Measurements from ENCODE around the gene VPS26A. TPM values are rescaled to one million over a fixed set of nuclear protein-coding genes. Genes with fewer than 3 reads are reported as not detected.
A peak's percentile ranks its signal among the peaks of the same experiment; 100 is the strongest.
"Not testable (repeated sequence)": the region's sequence is repeated elsewhere in the genome, so short reads cannot be mapped to it uniquely, and the experiment has no call there.

VPS26A gene
- total RNA-seq, 2 donors from 2014 or later: 38.8 to 54.8 TPM

DNA sequence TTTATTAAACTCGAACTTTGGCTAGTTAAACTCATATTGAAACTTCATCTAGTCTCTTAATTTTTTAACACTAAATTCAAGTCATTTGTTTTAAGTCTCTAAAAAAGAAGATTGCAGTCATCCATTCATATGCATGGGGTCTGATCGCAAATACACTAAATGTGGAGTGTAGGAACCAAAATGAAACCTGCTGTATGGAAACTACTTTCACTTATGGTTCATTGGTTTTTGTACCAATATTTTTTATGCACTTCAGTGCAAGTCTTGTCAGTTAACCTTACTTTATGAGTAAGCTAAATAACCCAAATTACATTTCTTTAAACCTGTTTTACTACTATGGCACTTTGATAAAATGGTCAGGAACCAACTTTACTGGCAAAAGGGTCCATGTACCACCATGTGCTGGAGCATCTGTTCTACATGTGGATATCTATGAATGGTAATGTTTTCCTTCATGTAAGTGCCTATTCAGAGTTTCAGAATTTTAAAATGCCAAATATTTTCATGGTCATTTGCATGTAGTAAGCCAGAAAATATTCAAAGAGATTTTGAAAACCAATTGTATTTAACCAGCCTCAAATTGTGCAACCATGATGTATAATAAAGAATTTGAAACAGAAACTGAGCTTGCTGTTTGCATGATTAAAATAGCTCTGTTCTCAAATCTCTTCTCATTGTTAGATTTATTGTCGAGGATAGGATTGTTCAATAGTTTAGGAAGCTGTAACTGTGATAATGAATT, 48.4 kb downstream of the VPS26A start:
- ATAC-seq (peak in 1 of 2 donors; percentile 64), DNase-seq (ENCODE audit: low spot score) (no peak)
- H3K27ac Mint-ChIP-seq: peak overlapping the region; percentile 61 to 67
- H3K4me1 Mint-ChIP-seq (ENCODE audit: low read depth in 2 of 2): peaks cover 0 to 7% of the 10 kb centered on the region in 2 donors
- H3K9me3 Mint-ChIP-seq: no peaks in the 10 kb centered on the region
- no peaks in the 10 kb centered on the region for H3K27me3 Mint-ChIP-seq
- peaks cover 15% of the 10 kb centered on the region for H3K36me3 Mint-ChIP-seq
- no peak overlapping the region for H3K4me3 Mint-ChIP-seq

DNA sequence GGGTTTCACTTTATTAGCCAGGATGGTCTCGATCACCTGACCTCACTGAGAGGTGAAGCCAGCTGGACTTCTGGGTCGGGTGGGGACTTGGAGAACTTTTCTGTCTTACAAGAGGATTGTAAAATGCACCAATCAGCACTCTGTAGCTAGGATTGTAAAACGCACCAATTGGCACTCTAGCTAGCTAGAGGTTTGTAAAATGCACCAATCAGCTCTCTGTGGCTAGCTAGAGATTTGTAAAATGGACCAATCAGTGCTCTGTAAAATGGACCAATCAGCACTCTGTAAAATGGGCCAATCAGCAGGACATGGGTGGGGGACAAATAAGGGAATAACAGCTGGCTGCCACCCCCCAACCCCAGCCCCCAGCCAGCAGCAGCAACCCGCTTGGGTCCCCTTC, 51.3 kb downstream of the VPS26A start:
- not testable (repeated sequence) for H3K27ac Mint-ChIP-seq; DNase-seq (ENCODE audit: low spot score); ATAC-seq; H3K9me3 Mint-ChIP-seq; H3K4me3 Mint-ChIP-seq; H3K27me3 Mint-ChIP-seq
- peaks cover 8 to 21% of the 10 kb centered on the region in 2 donors for H3K4me1 Mint-ChIP-seq (ENCODE audit: low read depth in 2 of 2)
- peaks cover 12% of the 10 kb centered on the region for H3K36me3 Mint-ChIP-seq

DNA sequence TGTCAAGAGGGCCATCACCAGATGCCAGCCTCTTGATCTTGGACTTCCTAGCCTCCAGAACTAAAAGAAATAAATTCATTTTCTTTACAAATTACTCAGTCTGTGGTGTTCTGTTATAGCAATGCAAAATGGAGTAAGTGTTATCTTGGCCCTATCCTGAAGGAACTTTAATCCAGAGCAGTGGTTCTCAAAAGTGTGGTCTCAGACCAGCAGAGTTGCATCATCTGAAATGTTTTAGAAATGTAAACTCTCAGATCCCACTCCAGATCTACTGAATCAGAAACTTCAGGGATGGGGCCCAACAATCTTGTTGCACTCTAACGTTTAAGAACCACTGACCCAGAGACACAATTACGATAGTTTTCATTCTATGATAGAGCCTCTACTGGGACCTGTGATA, 52.8 kb downstream of the VPS26A start:
- Mint-ChIP-seq H3K36me3 (peaks cover 6% of the 10 kb centered on the region), H3K9me3 (no peaks in the 10 kb centered on the region), H3K27me3 (no peaks in the 10 kb centered on the region), H3K4me3 (no peak overlapping the region), H3K27ac (no peak overlapping the region), H3K4me1 (ENCODE audit: low read depth in 2 of 2) (peaks cover 18 to 34% of the 10 kb centered on the region in 2 donors)
- no peak for ATAC-seq
- no peak for DNase-seq (ENCODE audit: low spot score)

DNA sequence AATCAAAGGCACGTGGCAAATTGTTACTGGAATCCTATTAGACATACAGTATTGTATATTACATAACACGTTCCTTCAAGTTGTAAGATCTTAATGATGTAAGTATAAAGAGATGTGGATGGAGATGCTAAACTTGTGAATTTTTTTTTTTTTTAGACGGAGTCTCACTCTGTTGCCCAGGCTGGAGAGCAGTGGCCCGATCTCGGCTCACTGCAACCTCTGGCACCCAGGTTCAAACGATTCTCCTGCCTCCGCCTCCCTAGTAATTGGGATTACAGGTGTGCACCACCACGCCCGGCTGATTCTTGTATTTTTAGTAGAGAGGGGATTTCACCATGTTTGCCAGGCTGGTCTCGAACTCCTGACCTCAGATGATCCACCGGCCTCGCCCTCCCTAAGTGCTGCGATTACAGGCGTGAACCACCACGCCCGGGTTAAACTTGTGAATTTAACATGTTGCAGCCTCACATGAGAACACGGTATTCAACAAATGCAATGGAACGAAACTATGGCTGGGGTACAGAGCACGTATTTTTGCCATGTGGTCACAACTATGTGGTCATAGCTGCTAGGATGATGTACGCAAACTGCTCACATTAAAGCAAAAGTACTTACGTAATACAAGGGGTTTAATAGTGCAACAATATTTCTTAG, 55.2 kb downstream of the VPS26A start:
- H3K4me3 Mint-ChIP-seq: peak overlapping the region; percentile 97
- peaks cover 30 to 41% of the 10 kb centered on the region in 2 donors for H3K4me1 Mint-ChIP-seq (ENCODE audit: low read depth in 2 of 2)
- peaks cover 6% of the 10 kb centered on the region for H3K36me3 Mint-ChIP-seq
- DNase-seq (ENCODE audit: low spot score) (no peak), ATAC-seq (peak; percentile 57 to 71)
- peak overlapping the region; percentile 97 to 100 for H3K27ac Mint-ChIP-seq
- H3K9me3 Mint-ChIP-seq: no peaks in the 10 kb centered on the region
- no peaks in the 10 kb centered on the region for H3K27me3 Mint-ChIP-seq

DNA sequence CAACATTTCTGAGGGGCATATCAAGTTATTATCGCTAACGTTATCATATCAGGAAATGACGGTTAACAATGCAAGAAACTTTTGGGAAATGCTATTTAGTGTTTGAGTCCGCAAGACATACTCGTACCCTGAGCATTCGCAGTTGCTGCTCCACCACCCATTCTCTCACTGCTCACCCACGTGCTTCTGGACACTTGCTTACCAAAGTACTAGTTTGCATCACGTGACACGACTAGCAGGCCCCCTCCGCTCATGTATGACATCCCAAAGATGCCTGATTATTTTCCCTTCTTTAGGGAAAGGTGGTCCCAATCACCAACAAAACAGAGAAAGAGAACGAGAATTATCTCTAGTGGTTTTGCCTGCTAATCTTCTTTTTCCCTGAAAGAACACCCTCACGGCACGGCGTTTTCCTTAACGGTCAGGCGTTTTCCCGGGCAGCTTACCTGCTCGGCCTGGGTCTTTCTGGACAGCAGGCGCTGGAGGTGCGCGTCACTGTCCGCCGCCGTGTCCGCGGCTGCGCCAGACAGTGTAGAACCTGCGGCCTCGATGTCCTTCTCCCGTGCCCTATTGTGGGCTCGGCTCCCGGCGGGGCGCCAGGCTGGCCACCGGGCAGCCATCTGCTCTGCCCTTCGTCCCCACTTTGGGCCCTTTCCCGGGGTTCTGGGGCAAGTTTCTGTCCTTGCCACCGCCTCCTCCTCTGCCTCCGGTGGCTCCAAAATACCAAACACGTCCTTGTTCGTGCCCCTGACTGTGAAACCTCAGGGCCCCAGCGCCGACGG, 56.0 kb downstream of the VPS26A start, which contains the start of gene SUPV3L1:
SUPV3L1 (plus strand) TSS at position 492 of the 782 bp plus-strand sequence; CDS start at position 550, 58 bp downstream.
- peaks cover 6% of the 10 kb centered on the region for H3K36me3 Mint-ChIP-seq
- ATAC-seq (peak; percentile 91 to 94), DNase-seq (ENCODE audit: low spot score) (peak; percentile 92)
- H3K4me3 Mint-ChIP-seq: peak within 1 kb of the TSS; percentile 97
- peaks cover 35 to 49% of the 10 kb centered on the region in 2 donors for H3K4me1 Mint-ChIP-seq (ENCODE audit: low read depth in 2 of 2)
- H3K27me3 Mint-ChIP-seq: no peaks in the 10 kb centered on the region
- no peaks in the 10 kb centered on the region for H3K9me3 Mint-ChIP-seq
- peak within 1 kb of the TSS; percentile 97 to 100 for H3K27ac Mint-ChIP-seq

DNA sequence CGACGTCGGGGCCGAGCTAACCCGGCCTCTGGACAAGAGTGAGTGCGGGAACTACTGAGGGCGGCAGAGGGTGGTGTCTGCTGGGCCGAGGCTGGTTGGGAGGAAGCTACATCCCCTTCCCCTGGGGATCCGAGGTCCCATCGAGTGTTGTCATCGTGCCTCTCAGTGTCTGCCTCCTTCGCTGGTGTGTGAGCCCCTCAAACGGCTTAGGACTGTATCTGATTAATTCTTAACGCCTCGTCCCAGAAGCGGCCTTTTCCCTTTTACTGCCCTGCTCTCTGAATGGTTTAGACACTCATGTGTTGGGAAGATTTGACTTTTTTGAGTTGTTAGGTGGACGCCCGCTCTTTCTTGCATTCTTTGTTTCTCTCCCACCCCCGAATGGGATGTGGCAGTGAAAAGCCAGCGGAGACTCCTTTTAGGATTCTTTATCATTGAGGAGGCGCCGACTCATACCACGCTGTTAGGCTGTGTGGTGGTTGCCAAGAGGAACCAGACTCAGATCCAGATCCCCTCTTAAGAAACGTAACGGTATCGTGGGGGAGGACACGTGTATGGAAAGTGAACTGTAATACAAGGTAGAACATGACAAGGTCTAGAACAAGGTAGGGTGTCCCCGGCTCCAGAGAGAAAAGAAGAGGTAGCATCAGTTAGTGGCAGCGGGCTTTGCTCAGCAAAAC, 56.7 kb downstream of the VPS26A start:
- Mint-ChIP-seq H3K4me1 (ENCODE audit: low read depth in 2 of 2) (peaks cover 38 to 56% of the 10 kb centered on the region in 2 donors), H3K27me3 (no peaks in the 10 kb centered on the region), H3K36me3 (peaks cover 6% of the 10 kb centered on the region), H3K27ac (peak overlapping the region; percentile 97 to 100), H3K9me3 (no peaks in the 10 kb centered on the region), H3K4me3 (peak overlapping the region; percentile 97)
- ATAC-seq: peak in 1 of 2 donors; percentile 37
- peak; percentile 64 for DNase-seq (ENCODE audit: low spot score)

DNA sequence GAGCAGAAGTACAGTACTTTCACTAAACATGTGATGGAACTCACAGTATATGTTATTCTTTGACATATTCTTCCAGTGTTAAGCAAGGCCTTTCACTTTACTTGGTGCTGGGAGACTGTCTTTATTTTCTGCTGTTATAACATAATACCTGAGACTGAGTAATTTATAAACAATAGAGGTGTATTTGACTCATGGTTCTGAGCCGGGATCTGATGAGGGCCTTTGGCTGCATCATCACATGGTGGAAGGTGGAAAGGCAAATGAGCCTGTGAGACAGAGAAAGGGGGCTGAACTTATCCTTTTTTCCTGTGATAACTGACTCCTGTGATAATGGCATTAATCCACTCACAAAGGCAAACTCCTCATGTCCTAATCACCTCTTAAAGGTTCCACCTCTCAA, 57.5 kb downstream of the VPS26A start:
- no peaks in the 10 kb centered on the region for H3K27me3 Mint-ChIP-seq
- peak overlapping the region; percentile 97 for H3K4me3 Mint-ChIP-seq
- H3K4me1 Mint-ChIP-seq (ENCODE audit: low read depth in 2 of 2): peaks cover 38 to 57% of the 10 kb centered on the region in 2 donors
- peaks cover 8% of the 10 kb centered on the region for H3K36me3 Mint-ChIP-seq
- H3K9me3 Mint-ChIP-seq: no peaks in the 10 kb centered on the region
- H3K27ac Mint-ChIP-seq: peak overlapping the region; percentile 97 to 100
- ATAC-seq: no peak
- no peak for DNase-seq (ENCODE audit: low spot score)

DNA sequence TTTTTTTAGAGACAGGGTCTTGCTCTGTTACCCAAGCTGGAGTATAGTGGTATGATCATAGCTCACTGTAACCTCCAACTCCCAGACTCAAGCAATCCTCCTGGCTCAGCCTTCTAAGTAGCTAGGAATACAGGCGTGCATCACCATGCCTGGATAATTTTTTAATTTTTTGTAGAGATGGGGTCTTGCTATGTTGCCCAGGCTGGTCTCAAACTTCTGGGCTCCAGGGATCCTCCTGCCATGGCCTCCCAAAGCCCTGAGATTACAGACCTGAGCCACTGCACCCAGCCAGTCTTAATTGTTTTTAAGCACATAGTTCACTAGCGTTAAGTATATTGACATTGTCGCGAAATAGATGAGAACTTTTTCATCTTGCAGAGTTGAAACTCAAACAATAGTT, 58.0 kb downstream of the VPS26A start:
- H3K9me3 Mint-ChIP-seq: no peaks in the 10 kb centered on the region
- no peaks in the 10 kb centered on the region for H3K27me3 Mint-ChIP-seq
- no peak for ATAC-seq
- H3K36me3 Mint-ChIP-seq: peaks cover 13% of the 10 kb centered on the region
- H3K27ac Mint-ChIP-seq: peak overlapping the region in 1 of 2 donors; percentile 53
- DNase-seq (ENCODE audit: low spot score): no peak
- peaks cover 38 to 61% of the 10 kb centered on the region in 2 donors for H3K4me1 Mint-ChIP-seq (ENCODE audit: low read depth in 2 of 2)
- H3K4me3 Mint-ChIP-seq: no peak overlapping the region

DNA sequence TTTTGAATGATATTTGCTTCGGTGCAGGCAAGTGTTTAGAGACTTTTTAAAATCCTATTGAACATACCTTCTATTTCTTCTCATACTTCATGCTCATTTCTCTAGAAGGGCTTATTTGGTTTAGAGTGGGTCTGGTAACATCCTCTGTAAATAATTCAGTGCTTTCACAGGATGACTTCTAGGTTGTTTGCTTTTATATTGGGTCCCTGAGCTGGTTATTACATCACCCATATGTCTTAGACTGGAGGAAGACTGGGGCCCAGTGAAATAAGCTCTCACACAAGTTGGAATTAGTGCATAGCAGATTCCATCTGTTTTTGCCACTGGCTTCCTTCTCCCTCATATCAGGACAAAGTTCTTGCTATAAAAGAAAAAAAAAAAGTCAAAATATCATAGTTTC, 62.5 kb downstream of the VPS26A start:
- Mint-ChIP-seq H3K4me3 (no peak overlapping the region), H3K27ac (no peak overlapping the region), H3K9me3 (no peaks in the 10 kb centered on the region), H3K27me3 (no peaks in the 10 kb centered on the region), H3K36me3 (peaks cover 19% of the 10 kb centered on the region), H3K4me1 (ENCODE audit: low read depth in 2 of 2) (peaks cover 22 to 36% of the 10 kb centered on the region in 2 donors)
- no peak for DNase-seq (ENCODE audit: low spot score)
- no peak for ATAC-seq

DNA sequence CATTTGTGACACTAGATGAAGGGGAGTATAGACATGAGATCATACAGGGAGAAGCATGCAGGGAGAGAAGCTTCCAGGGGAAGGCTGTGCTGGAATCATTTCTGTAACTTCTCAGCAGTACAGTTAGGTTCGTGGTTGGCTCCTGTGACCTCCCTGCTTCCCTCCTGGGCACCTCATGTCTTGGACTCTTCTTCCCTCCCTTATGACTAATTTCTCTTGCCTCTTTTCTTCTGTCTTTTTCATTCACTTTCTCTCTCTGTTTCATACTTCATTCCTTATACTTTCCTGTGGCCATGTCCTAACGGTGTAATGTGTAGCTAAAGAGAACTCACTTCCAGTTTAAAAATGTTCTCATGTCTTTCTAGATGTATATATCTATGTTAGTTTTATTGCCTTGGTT, 77.1 kb downstream of the VPS26A start:
- no peak for DNase-seq (ENCODE audit: low spot score)
- Mint-ChIP-seq H3K4me3 (peak overlapping the region; percentile 5), H3K9me3 (no peaks in the 10 kb centered on the region), H3K4me1 (ENCODE audit: low read depth in 2 of 2) (peaks cover 24 to 48% of the 10 kb centered on the region in 2 donors), H3K36me3 (peaks cover 14% of the 10 kb centered on the region), H3K27ac (peak overlapping the region; percentile 0 to 45), H3K27me3 (no peaks in the 10 kb centered on the region)
- ATAC-seq: peak in 1 of 2 donors; percentile 31

DNA sequence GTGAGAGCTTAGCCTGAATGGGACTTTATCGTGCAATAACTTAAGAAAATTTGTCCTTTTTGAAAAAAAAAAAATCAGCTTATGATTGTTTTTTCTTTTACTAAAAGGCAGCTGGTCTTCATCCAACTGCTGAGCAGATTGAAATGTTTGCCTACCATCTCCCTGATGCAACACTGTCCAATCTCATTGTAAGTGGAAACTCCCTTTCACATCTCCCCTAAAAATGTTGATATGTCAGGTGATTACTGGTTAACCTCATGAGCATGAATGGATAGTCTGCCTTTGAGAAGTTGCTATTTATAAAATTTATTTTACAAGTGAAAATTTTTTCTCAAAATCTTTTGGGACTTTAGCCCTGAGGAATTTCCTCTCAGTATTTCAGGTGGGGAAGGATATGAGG, 78.4 kb downstream of the VPS26A start:
- peak overlapping the region; percentile 60 for H3K4me3 Mint-ChIP-seq
- peaks cover 20% of the 10 kb centered on the region for H3K36me3 Mint-ChIP-seq

DNA sequence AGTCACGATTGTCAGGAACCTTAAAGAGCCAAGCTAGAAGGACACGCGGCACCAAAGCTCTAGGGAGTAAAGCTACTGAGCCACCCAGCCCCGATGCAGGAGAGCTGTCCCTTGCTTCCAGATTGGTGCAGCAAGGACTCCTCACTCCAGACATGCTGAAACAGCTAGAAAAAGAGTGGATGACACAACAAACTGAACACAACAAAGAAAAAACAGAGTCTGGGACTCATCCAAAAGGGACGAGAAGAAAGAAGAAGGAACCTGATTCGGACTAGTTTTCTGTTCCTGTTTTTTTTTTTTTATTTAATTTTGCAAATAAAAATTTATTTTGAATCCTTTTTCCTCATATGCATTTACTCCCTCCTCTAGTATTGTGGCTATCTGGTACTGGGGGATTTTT, 84.8 kb downstream of the VPS26A start:
- no peak for DNase-seq (ENCODE audit: low spot score)
- no peak for ATAC-seq
- Mint-ChIP-seq H3K9me3 (no peaks in the 10 kb centered on the region), H3K36me3 (peaks cover 28% of the 10 kb centered on the region), H3K27ac (no peak overlapping the region), H3K4me3 (no peak overlapping the region), H3K27me3 (no peaks in the 10 kb centered on the region), H3K4me1 (ENCODE audit: low read depth in 2 of 2) (peaks cover 34 to 51% of the 10 kb centered on the region in 2 donors)

More for the DNA sequence above, 78.4 kb downstream of the VPS26A start:
- ATAC-seq (no peak), DNase-seq (ENCODE audit: low spot score) (no peak)
- peaks cover 29 to 56% of the 10 kb centered on the region in 2 donors for H3K4me1 Mint-ChIP-seq (ENCODE audit: low read depth in 2 of 2)
- H3K27ac Mint-ChIP-seq: peak overlapping the region; percentile 0 to 45
- no peaks in the 10 kb centered on the region for H3K9me3 Mint-ChIP-seq
- H3K27me3 Mint-ChIP-seq: no peaks in the 10 kb centered on the region

DNA sequence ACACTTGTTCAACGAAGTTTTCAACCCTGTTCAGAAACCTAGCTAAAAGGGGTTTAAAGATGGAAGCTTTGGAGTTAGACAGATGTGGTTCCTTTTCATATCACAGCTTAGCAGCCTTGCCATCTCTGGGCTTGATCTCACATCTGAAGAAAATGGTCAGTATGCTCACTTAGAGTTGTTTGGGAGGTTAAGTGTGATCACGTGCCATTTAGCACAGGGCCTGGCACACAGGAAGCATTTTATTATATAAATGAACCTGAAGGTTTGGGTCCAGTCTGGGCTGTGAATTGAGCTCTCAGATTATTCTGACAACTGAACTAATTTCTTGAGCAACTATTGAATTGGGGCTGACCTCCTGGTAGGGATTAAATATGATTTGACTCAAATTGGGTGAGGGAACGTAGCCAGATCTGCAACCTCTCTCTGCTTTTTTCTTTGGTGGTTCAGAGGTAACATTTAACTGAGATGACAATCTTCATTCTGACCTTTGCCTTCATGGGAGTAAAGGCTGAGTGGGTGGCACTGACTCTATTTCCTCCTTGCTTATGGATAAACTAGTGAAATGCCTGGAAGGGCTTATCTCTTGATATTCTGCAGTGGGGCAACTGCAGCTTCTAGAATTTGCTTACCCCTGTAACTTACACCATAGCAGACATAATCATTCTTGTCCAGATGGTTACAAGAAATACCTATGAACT, 86.0 kb downstream of the VPS26A start:
- no peaks in the 10 kb centered on the region for H3K27me3 Mint-ChIP-seq
- H3K9me3 Mint-ChIP-seq: no peaks in the 10 kb centered on the region
- ATAC-seq: no peak
- H3K27ac Mint-ChIP-seq: no peak overlapping the region
- no peak overlapping the region for H3K4me3 Mint-ChIP-seq
- H3K36me3 Mint-ChIP-seq: peaks cover 28% of the 10 kb centered on the region
- peaks cover 34 to 52% of the 10 kb centered on the region in 2 donors for H3K4me1 Mint-ChIP-seq (ENCODE audit: low read depth in 2 of 2)
- DNase-seq (ENCODE audit: low spot score): no peak

Data from natural killer cell treated with Interleukin-12 subunit alpha and Interleukin-12 subunit beta and Interleukin-15 and Interleukin-18, amount 100 ng/mL, for 72 hours (primary cell).